ENCODE results near the gene KIF9. TPM values are rescaled to one million over a fixed set of nuclear protein-coding genes. Genes with fewer than 3 reads are reported as not detected.

KIF9 gene
- total RNA-seq, 1 donor from 2014 or later: 7.5 TPM

GRCh38 chr3:47283591-47284364 lies 1.2 kb upstream of the KIF9 start:
- H3K27ac ChIP-seq (ENCODE audit: low read depth, low read length): peak overlapping the region; percentile 95
- no peak for FAIRE-seq

GRCh38 chr3:47283193-47283537 lies 566 bp upstream of the KIF9 start:
- peak overlapping the region; percentile 100 for H3K27ac Mint-ChIP-seq (ENCODE audit: unreplicated experiment)
- DNase-seq (ENCODE audit: low read depth) (no peak), FAIRE-seq (no peak)
- peak overlapping the region; percentile 99 for H3K4me2 ChIP-seq (ENCODE audit: low read length)
- peaks cover 8% of the 10 kb centered on the region for H3K36me3 Mint-ChIP-seq (ENCODE audit: low read depth, unreplicated experiment)
- peaks cover 29% of the 10 kb centered on the region for H4K20me1 ChIP-seq (ENCODE audit: insufficient read depth, low read length)
- H3K27me3 Mint-ChIP-seq (ENCODE audit: low read depth, unreplicated experiment): no peaks in the 10 kb centered on the region
- H3K9me3 Mint-ChIP-seq (ENCODE audit: unreplicated experiment): no peaks in the 10 kb centered on the region
- peak overlapping the region; percentile 95 for H3K27ac ChIP-seq (ENCODE audit: low read depth, low read length)
- H3K9ac ChIP-seq (ENCODE audit: low read length): peak overlapping the region; percentile 91
- TF ChIP-seq CTCF (IDR thresholded peaks at IDR 0.05; ENCODE audit: insufficient read depth, low read depth, low read length): no peak
- no peak for TF ChIP-seq EZH2 (IDR thresholded peaks at IDR 0.05; ENCODE audit: insufficient read depth, low read length)
- H3K27me3 ChIP-seq (ENCODE audit: insufficient read depth, low read length): no peaks in the 10 kb centered on the region
- peaks cover 59% of the 10 kb centered on the region for H3K79me2 ChIP-seq (ENCODE audit: insufficient read depth, low read length)
- H3K9me3 ChIP-seq (ENCODE audit: insufficient read depth, low read depth, low read length): no peaks in the 10 kb centered on the region
- H3K36me3 ChIP-seq (ENCODE audit: insufficient read depth, low read length): no peaks in the 10 kb centered on the region
- peak overlapping the region; percentile 87 for H2AFZ ChIP-seq (ENCODE audit: low read depth, low read length)
- H3K4me1 Mint-ChIP-seq (ENCODE audit: low read depth, unreplicated experiment): peaks cover 4% of the 10 kb centered on the region
- H3K4me3 ChIP-seq (ENCODE audit: insufficient read depth, low read depth, low read length): peak overlapping the region; percentile 78
- H3K4me3 Mint-ChIP-seq (ENCODE audit: unreplicated experiment): peak overlapping the region; percentile 99
- H3K4me1 ChIP-seq (ENCODE audit: insufficient read depth, low read length): peaks cover 17% of the 10 kb centered on the region

More at GRCh38 chr3:47283591-47284364, 1.2 kb upstream of the KIF9 start:
- peaks cover 66% of the 10 kb centered on the region for H3K79me2 ChIP-seq (ENCODE audit: insufficient read depth, low read length)
- peak overlapping the region; percentile 99 for H3K4me2 ChIP-seq (ENCODE audit: low read length)
- peaks cover 12% of the 10 kb centered on the region for H3K36me3 Mint-ChIP-seq (ENCODE audit: low read depth, unreplicated experiment)
- peak overlapping the region; percentile 91 for H3K9ac ChIP-seq (ENCODE audit: low read length)
- peak overlapping the region; percentile 100 for H3K27ac Mint-ChIP-seq (ENCODE audit: unreplicated experiment)
- H3K27me3 ChIP-seq (ENCODE audit: insufficient read depth, low read length): no peaks in the 10 kb centered on the region
- DNase-seq (ENCODE audit: low read depth): no peak
- no peak for TF ChIP-seq EZH2 (IDR thresholded peaks at IDR 0.05; ENCODE audit: insufficient read depth, low read length)
- TF ChIP-seq CTCF (IDR thresholded peaks at IDR 0.05; ENCODE audit: insufficient read depth, low read depth, low read length): no peak
- H3K4me1 ChIP-seq (ENCODE audit: insufficient read depth, low read length): peaks cover 17% of the 10 kb centered on the region
- no peaks in the 10 kb centered on the region for H3K36me3 ChIP-seq (ENCODE audit: insufficient read depth, low read length)
- peaks cover 4% of the 10 kb centered on the region for H3K4me1 Mint-ChIP-seq (ENCODE audit: low read depth, unreplicated experiment)
- H3K4me3 ChIP-seq (ENCODE audit: insufficient read depth, low read depth, low read length): peak overlapping the region; percentile 78
- H3K27me3 Mint-ChIP-seq (ENCODE audit: low read depth, unreplicated experiment): no peaks in the 10 kb centered on the region
- H3K4me3 Mint-ChIP-seq (ENCODE audit: unreplicated experiment): peak overlapping the region; percentile 99
- no peaks in the 10 kb centered on the region for H3K9me3 Mint-ChIP-seq (ENCODE audit: unreplicated experiment)
- peak overlapping the region; percentile 87 for H2AFZ ChIP-seq (ENCODE audit: low read depth, low read length)
- peaks cover 35% of the 10 kb centered on the region for H4K20me1 ChIP-seq (ENCODE audit: insufficient read depth, low read length)
- no peaks in the 10 kb centered on the region for H3K9me3 ChIP-seq (ENCODE audit: insufficient read depth, low read depth, low read length)

GRCh38 chr3:47280519-47280918 lies 2.1 kb downstream of the KIF9 start:
- Histone ChIP-seq H3K4me2 (ENCODE audit: low read length) (no peak overlapping the region), H3K4me1 (ENCODE audit: insufficient read depth, low read length) (peaks cover 17% of the 10 kb centered on the region), H3K79me2 (ENCODE audit: insufficient read depth, low read length) (peaks cover 34% of the 10 kb centered on the region), H3K4me3 (ENCODE audit: insufficient read depth, low read depth, low read length) (no peak overlapping the region), H3K27me3 (ENCODE audit: insufficient read depth, low read length) (no peaks in the 10 kb centered on the region), H3K27ac (ENCODE audit: low read depth, low read length) (no peak overlapping the region), H3K36me3 (ENCODE audit: insufficient read depth, low read length) (no peaks in the 10 kb centered on the region), H3K9ac (ENCODE audit: low read length) (no peak overlapping the region), H3K9me3 (ENCODE audit: insufficient read depth, low read depth, low read length) (no peaks in the 10 kb centered on the region), H4K20me1 (ENCODE audit: insufficient read depth, low read length) (peaks cover 13% of the 10 kb centered on the region), H2AFZ (ENCODE audit: low read depth, low read length) (no peak overlapping the region)
- H3K4me3 Mint-ChIP-seq (ENCODE audit: unreplicated experiment): no peak overlapping the region
- H3K27ac Mint-ChIP-seq (ENCODE audit: unreplicated experiment): peak overlapping the region; percentile 36
- peaks cover 4% of the 10 kb centered on the region for H3K4me1 Mint-ChIP-seq (ENCODE audit: low read depth, unreplicated experiment)
- DNase-seq (ENCODE audit: low read depth): no peak
- TF ChIP-seq EZH2 (IDR thresholded peaks at IDR 0.05; ENCODE audit: insufficient read depth, low read length) (no peak), CTCF (IDR thresholded peaks at IDR 0.05; ENCODE audit: insufficient read depth, low read depth, low read length) (no peak)
- no peaks in the 10 kb centered on the region for H3K9me3 Mint-ChIP-seq (ENCODE audit: unreplicated experiment)
- FAIRE-seq: no peak
- no peaks in the 10 kb centered on the region for H3K27me3 Mint-ChIP-seq (ENCODE audit: low read depth, unreplicated experiment)
- H3K36me3 Mint-ChIP-seq (ENCODE audit: low read depth, unreplicated experiment): peaks cover 6% of the 10 kb centered on the region

Measured in astrocyte (in vitro differentiated cells and primary cell).